A549 treated with AZD9567 at 1 μM for 4 hours (cell line): ENCODE results near the gene AZIN2. TPM values are rescaled to one million over a fixed set of nuclear protein-coding genes. Genes with fewer than 3 reads are reported as not detected.

ENCODE experiments used
- total RNA-seq: library from RNA; stranded (reverse); fragments of 200-300 nt; extraction: Qiagen RNA extraction; gene quantifications from 5 replicates; pipeline ENCODE4 v1.2.3, GENCODE V29; 2022; ENCODE audit not compliant: insufficient read depth

AZIN2 gene
- 1.1 to 1.4 TPM (median 1.2 TPM) in 4 of 5 replicates, not detected in the other for total RNA-seq

GRCh38 chr1:33080885-33081553 is at the start of gene AZIN2:
TSS of gene AZIN2 (plus strand) at chr1:33081153. CDS start at chr1:33082250, 1,097 bp downstream.

GRCh38 chr1:33036526-33037503 is 44.1 kb upstream of the AZIN2 start, which contains the start of gene AK2:
TSS of gene AK2 (minus strand) at chr1:33036883. CDS start at chr1:33036828, 55 bp downstream.

Other genes starting within 250 kb of the AZIN2 start
- gene FNDC5, start 210.2 kb upstream of the AZIN2 start, total RNA-seq = 0.23 to 0.45 TPM (median 0.28 TPM) in 4 of 5 replicates, not detected in the other
- gene HPCA, start 194.7 kb upstream of the AZIN2 start, total RNA-seq = 0.23 to 0.72 TPM (median 0.44 TPM) in 4 of 5 replicates, not detected in the other
- 39.4 to 44.1 TPM (median 42.1 TPM) in 5 replicates for gene TMEM54, start 179.8 kb upstream of the AZIN2 start, total RNA-seq
- 19.2 to 21.2 TPM (median 20.4 TPM) in 5 replicates for gene RNF19B, start 116.3 kb upstream of the AZIN2 start, total RNA-seq
- gene AK2, start 44.3 kb upstream of the AZIN2 start, total RNA-seq = 141 to 157 TPM (median 151 TPM) in 5 replicates
- gene TRIM62, start 100.9 kb downstream of the AZIN2 start, total RNA-seq = 1.5 to 2.8 TPM (median 2.6 TPM) in 5 replicates
- gene ZNF362, start 175.3 kb downstream of the AZIN2 start, total RNA-seq = 8.6 to 12.1 TPM (median 10.3 TPM) in 5 replicates
- gene A3GALT2, start 239.9 kb downstream of the AZIN2 start, total RNA-seq = not detected in 5 replicates